LHCN-M2 (cell line): ENCODE results near the gene ORMDL3. TPM values are rescaled to one million over a fixed set of nuclear protein-coding genes. Genes with fewer than 3 reads are reported as not detected.
"Not testable (repeated sequence)": the region's sequence is repeated elsewhere in the genome, so short reads cannot be mapped to it uniquely, and the experiment has no call there.

Experiments used
- DNase-seq: peaks from one replicate; pipeline ENCODE4 v3.0.0-alpha.2; 2012; ENCODE audit warnings: low read depth
- total RNA-seq: library from RNA; depleted of rRNA; stranded (reverse); fragments of >200 nt; gene quantifications from 2 replicates; pipeline ENCODE4 v1.2.3, GENCODE V29; 2014

ORMDL3 gene
- total RNA-seq, 1 experiment from 2014 or later, result 31.7 TPM

- no peak for DNase-seq
Measured at GRCh38 chr17:39925282-39926134, 1.9 kb downstream of the ORMDL3 start.

- no peak for DNase-seq
Measured at GRCh38 chr17:39924691-39925055, 2.7 kb downstream of the ORMDL3 start.

- peak; percentile 32 for DNase-seq
Measured at GRCh38 chr17:39923836-39924690, 3.3 kb downstream of the ORMDL3 start.

- no peak for DNase-seq
Measured at GRCh38 chr17:39923230-39923629, 4.2 kb downstream of the ORMDL3 start.

DNA sequence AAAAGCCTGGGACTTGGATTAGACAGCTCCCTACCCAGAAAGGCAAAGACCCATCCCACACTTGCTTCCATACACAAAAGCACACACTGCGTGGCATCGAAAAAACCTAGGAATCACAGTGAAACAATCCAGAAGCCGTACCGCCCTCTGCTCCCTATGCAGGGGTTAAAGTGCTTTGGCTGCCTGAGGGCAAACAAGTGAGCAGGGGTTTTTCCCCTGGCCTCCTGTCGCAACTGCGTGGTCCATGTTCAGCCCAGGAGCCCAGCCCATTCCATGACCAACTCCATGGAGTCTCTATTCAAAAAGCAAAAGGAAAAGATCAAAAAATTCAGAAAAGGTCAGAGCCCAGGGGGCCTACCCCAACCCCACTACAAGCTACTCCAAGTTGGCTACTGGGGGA is 5.4 kb downstream of the ORMDL3 start:
- no peak for DNase-seq

DNA sequence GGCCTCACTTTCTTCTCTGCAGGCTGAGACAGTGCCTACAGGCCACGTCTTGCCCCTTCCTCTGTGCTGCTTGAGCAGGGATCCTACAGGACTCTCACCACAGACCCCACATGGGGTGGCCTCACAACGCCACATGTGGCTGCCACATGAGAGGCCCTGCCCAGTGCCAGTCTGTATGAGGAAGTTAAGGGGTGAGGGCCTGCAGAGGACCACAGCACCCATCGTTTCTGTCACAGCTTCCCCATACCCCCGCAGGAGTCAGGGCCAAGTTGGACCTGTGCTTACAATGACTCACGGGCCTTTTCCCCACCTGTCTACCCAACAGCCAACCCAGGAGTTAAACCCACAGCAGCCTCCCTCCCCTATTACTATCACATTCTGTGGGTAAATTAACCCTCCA is 6.1 kb downstream of the ORMDL3 start:
- no peak for DNase-seq

GRCh38 chr17:39920218-39921210 is 6.9 kb downstream of the ORMDL3 start:
- no peak for DNase-seq

GRCh38 chr17:39919087-39919683 is 8.2 kb downstream of the ORMDL3 start:
- no peak for DNase-seq

DNA sequence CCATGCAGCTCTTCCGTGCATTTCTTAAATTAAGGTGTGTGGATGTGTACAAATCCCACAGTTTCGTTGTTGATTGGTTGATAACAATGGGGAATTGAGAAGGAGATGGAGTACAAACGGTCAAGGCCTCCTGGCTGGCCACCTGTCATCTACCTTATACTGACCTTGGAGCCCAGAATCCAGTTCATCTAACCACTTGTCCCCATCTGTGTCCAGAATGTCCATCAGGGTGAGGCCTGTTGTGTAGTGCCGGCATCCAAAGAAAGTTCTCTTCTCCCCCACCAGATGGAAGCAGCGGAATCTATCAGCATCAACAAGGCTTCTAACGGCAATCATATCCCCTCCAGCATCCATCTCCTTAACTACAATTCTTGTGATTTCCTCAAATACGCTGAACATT is 10.5 kb downstream of the ORMDL3 start:
- DNase-seq, result peak; percentile 6

- no peak for DNase-seq
Measured at GRCh38 chr17:39915559-39915958, 11.8 kb downstream of the ORMDL3 start.

GRCh38 chr17:39913989-39914388 is 13.4 kb downstream of the ORMDL3 start:
- no peak for DNase-seq

- no peak for DNase-seq
Measured at GRCh38 chr17:39908789-39909352, 18.5 kb downstream of the ORMDL3 start.

DNA sequence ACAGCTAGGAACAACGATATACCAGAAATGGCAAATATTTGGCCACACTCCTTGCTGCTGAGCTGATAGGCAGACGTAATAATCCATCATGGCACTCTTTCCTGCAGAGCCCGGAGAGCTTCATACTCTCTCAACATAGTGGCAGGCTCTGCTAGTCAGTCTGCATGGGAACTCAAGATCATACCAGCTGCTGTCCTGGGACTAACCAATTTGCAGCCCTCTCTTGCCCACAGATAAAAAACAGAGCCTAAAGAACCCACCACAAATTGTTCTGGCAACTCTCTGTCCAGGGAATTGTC is 22.5 kb downstream of the ORMDL3 start:
- no peak for DNase-seq

- peak; percentile 52 for DNase-seq
Measured at GRCh38 chr17:39903158-39903884, 24.1 kb downstream of the ORMDL3 start.

DNA sequence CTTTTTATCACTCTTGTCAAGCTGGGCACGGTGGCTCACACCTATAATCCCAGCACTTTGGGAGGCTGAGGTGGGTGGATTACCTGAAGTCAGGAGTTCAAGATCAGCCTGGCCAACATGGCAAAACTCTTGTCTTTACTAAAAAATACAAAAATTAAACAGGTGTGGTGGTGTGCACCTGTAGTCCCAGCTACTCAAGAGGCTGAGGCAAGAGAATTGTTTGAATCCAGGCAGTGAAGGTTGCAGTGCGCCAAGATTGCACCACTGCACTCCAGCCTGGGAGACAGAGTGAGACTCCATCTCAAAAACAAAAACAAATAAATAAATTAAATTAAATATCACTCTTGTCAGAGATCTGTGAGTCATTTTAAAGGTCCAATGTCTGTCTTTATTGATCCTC is 25.4 kb downstream of the ORMDL3 start:
- DNase-seq, result not testable (repeated sequence)

- no peak for DNase-seq
Measured at GRCh38 chr17:39899215-39899614, 28.2 kb downstream of the ORMDL3 start.

DNA sequence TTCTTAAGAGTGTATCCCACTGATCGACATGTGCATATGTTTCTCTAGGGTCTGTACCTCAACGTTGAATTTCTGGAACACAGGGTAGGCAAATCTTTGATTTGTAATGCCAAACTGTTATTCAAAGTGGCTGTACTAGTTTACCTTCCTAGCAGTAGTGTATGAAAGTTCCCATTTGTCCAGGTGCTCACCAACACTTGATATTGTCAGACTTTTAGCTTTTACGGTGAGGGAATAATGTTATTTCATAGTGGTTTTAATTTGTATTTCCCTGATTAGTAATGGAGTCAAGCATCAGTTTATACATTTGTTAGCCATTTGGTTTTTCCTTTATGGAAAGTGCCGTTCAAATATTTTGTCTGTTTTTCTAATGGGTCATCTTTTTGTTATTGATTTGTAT is 29.3 kb downstream of the ORMDL3 start:
- DNase-seq, result no peak

DNA sequence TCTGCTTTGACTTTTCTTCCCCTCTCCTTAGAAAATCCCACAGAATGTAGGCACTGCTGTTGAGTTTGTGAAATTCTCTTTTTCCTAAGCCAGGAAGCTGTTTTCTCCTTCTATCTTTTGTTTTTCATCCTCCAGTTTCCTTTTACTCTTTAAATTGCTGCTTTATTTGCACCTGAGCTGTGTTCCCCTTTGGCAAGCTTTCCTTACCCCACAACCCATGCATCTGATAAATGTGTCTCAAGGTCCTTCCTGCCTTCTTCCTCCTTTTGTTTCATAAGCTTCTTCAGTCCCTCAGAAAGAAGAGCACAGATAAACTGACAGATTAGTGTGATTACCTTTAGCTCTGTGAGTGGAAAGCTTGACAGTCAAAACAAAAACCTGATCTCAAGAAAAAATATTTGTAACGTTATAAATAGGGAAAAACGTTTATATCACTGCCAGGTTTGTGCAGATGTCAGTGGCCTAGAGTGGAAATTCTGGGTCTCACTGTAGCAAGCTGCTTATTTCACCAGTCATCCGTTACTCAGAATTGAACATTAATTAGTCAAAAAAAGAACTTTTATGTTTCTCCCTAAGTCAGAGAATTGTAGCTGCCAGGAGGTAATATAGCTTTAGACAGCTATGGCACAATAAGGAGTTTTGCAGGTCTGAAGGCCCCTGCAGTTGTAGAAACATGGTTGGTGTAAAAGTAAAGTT is 32.6 kb downstream of the ORMDL3 start:
- no peak for DNase-seq

DNA sequence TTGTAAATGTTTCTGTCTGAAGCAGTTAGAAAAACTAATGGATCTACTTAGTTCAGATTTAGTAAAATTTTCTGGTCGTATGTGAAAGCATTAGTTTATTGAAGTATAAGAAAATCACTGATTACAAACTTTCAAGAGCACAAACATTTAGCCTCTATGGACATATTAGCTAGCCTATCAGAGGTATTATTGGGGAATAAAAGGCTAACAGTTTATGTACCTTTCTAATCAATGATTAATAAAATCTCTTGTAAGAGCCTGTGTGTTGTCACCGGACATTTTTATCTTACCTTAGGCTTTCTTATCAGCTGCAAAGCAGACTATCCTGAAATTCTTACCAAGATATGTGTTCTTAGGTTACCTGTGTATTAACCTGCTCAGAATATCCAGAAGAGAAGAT is 38.2 kb downstream of the ORMDL3 start:
- DNase-seq, result no peak

GRCh38 chr17:39887078-39887477 is 40.3 kb downstream of the ORMDL3 start:
- DNase-seq, result no peak
